IMR-90 (cell line): ENCODE results near the gene GAPVD1. TPM values are rescaled to one million over a fixed set of nuclear protein-coding genes. Genes with fewer than 3 reads are reported as not detected.
"Not testable (repeated sequence)": the region's sequence is repeated elsewhere in the genome, so short reads cannot be mapped to it uniquely, and the experiment has no call there.

Experiments
- ATAC-seq: fragments of 200-7000 bp; cut with Tn5 transposase; 2 replicates; pipeline ENCODE4 v1.9.1; 2020; ENCODE audit warnings: low read depth, mild to moderate bottlenecking, moderate library complexity
- BruUV-seq: library from RNA; stranded (reverse); fragments of 400-500 nt; replicated peaks from 2 replicates; lab custom pipeline; 2021; lab: Mats Ljungman, UMichigan
- CTCF ChIA-PET: fragments of 300-600 bp; formaldehyde crosslinking; extraction: SDS; loops from one replicate; lab custom pipeline; 2021; ENCODE audit warnings: antibody characterized with exemption; lab: Yijun Ruan, JAX
- POLR2A ChIA-PET: fragments of 300-600 bp; sonication (Branson Sonifier 250); formaldehyde crosslinking; loops from one replicate; lab custom pipeline; 2022; ENCODE audit warnings: antibody characterized with exemption; ENCODE audit not compliant: unreplicated experiment; lab: Charles Lee
- DNase-seq: peaks from one replicate; pipeline ENCODE4 v3.0.0; 2013
- H2AFZ ChIP-seq: replicated peaks from 2 replicates; pipeline ENCODE3; 2013; ENCODE audit warnings: low read length, mild to moderate bottlenecking; ENCODE audit not compliant: poor library complexity
- H2AK5ac ChIP-seq: 2 replicates; pipeline ENCODE4 v1.6.1; 2013; ENCODE audit warnings: low read depth, low read length, inconsistent platforms
- H2AK9ac ChIP-seq: replicated peaks from 2 replicates; pipeline ENCODE3; 2013; ENCODE audit warnings: mild to moderate bottlenecking, low read depth, low read length, moderate library complexity; ENCODE audit not compliant: poor library complexity
- H2BK120ac ChIP-seq: 2 replicates; pipeline ENCODE4 v1.6.1; 2013; ENCODE audit warnings: low read depth, low read length, inconsistent platforms
- H2BK15ac ChIP-seq: 3 replicates; pipeline ENCODE4 v1.6.1; 2013; ENCODE audit warnings: low read depth, low read length, inconsistent platforms
- H2BK20ac ChIP-seq: 2 replicates; pipeline ENCODE4 v1.6.1; 2013; ENCODE audit warnings: low read depth, mild to moderate bottlenecking, inconsistent platforms, low read length, moderate library complexity
- H2BK5ac ChIP-seq: 2 replicates; pipeline ENCODE4 v1.6.1; 2013; ENCODE audit warnings: mild to moderate bottlenecking, low read depth, low read length, inconsistent platforms; ENCODE audit not compliant: poor library complexity, severe bottlenecking
- H3K14ac ChIP-seq: replicated peaks from 2 replicates; pipeline ENCODE4 v1.6.1; 2013; ENCODE audit warnings: low read depth, low read length, inconsistent platforms
- H3K18ac ChIP-seq: 2 replicates; pipeline ENCODE4 v1.6.1; 2013; ENCODE audit warnings: low read depth, low read length, control low read depth
- H3K23ac ChIP-seq: 2 replicates; pipeline ENCODE4 v1.6.1; 2013; ENCODE audit warnings: low read depth, low read length, inconsistent platforms
- H3K27ac ChIP-seq: 2 replicates; pipeline ENCODE4 v1.5.1; 2013; ENCODE audit warnings: mild to moderate bottlenecking, control low read depth, low read length; ENCODE audit not compliant: insufficient read depth
- H3K27me3 ChIP-seq: 2 replicates; pipeline ENCODE4 v1.6.1; 2013; ENCODE audit warnings: low read length; ENCODE audit not compliant: control insufficient read depth, insufficient read depth
- H3K36me3 ChIP-seq: 2 replicates; pipeline ENCODE4 v1.6.1; 2013; ENCODE audit warnings: low read length, mixed read lengths; ENCODE audit not compliant: control insufficient read depth, insufficient read depth
- H3K4ac ChIP-seq: 2 replicates; pipeline ENCODE4 v1.6.1; 2013; ENCODE audit warnings: low read depth, low read length, inconsistent platforms
- H3K4me1 ChIP-seq: 2 replicates; pipeline ENCODE4 v1.6.1; 2013; ENCODE audit warnings: low read length, mixed read lengths; ENCODE audit not compliant: control insufficient read depth, insufficient read depth
- H3K4me2 ChIP-seq: 2 replicates; pipeline ENCODE4 v1.6.1; 2013; ENCODE audit warnings: low read depth, mild to moderate bottlenecking, control low read depth, low read length, moderate library complexity
- H3K4me3 ChIP-seq: 2 replicates; pipeline ENCODE4 v1.5.1; 2013; ENCODE audit warnings: low read depth, mild to moderate bottlenecking, control low read depth, low read length, moderate library complexity; ENCODE audit not compliant: insufficient read depth
- H3K56ac ChIP-seq: 2 replicates; pipeline ENCODE4 v1.6.1; 2013; ENCODE audit warnings: low read length, inconsistent platforms; ENCODE audit not compliant: insufficient read depth; ENCODE audit errors: extremely low read depth
- H3K79me1 ChIP-seq, 2 experiments: 2 replicates each; pipeline ENCODE4 v1.6.1; 2013; ENCODE audit warnings: low read length in 2 of 2, inconsistent platforms in 1 of 2, low read depth in 1 of 2
- H3K9ac ChIP-seq: 2 replicates; pipeline ENCODE4 v1.6.1; 2013; ENCODE audit warnings: low read depth, low read length, control low read depth
- H3K9me1 ChIP-seq: 2 replicates; pipeline ENCODE4 v1.6.1; 2013; ENCODE audit warnings: low read length, inconsistent platforms; ENCODE audit not compliant: insufficient read depth
- H3K9me3 ChIP-seq: 2 replicates; pipeline ENCODE4 v1.6.1; 2013; ENCODE audit warnings: low read length; ENCODE audit not compliant: control insufficient read depth, insufficient read depth
- H4K20me1 ChIP-seq: 2 replicates; pipeline ENCODE4 v1.6.1; 2013; ENCODE audit warnings: low read length, inconsistent platforms; ENCODE audit not compliant: insufficient read depth
- H4K5ac ChIP-seq: 2 replicates; pipeline ENCODE4 v1.6.1; 2013; ENCODE audit warnings: mild to moderate bottlenecking, low read depth, low read length, control low read depth
- H4K8ac ChIP-seq, 2 experiments: 2 replicates each; pipeline ENCODE4 v1.6.1; 2013; ENCODE audit warnings: low read depth in 2 of 2, low read length in 2 of 2, control low read depth in 1 of 2, inconsistent platforms in 1 of 2
- H4K91ac ChIP-seq: 2 replicates; pipeline ENCODE4 v1.6.1; 2013; ENCODE audit warnings: low read depth, low read length, inconsistent platforms; ENCODE audit not compliant: insufficient read depth
- WGBS, 2 experiments: methylation state at CpG; one replicate each; pipeline versions ENCODE4 v1.1.5 to v1.1.7; 2013; ENCODE audit warnings: missing lambda C conversion rate in 2 of 2; ENCODE audit not compliant: insufficient read length in 1 of 2; ENCODE audit errors: extremely low coverage in 2 of 2; 5-methylcytosine and 5-hydroxymethylcytosine counted together
- dilution Hi-C: fragments of 300-500 bp; cut with HindIII; formaldehyde crosslinking; loops from one replicate; pipeline ENCODE4 v1.14.3; 2018; ENCODE audit warnings: low sequenced_read_pairs; ENCODE audit not compliant: unreplicated experiment
- in situ Hi-C: fragments of 300-500 bp; cut with MboI; formaldehyde crosslinking; loops from 3 replicates; pipeline ENCODE4 v1.14.3; 2019; ENCODE audit warnings: low sequenced_read_pairs, inconsistent platforms, mixed read lengths
- intact Hi-C: fragments of 100-400 bp; cut with micrococcal nuclease; formaldehyde crosslinking; loops from 2 replicates; pipeline ENCODE4 v1.10.0; 2022
- polyA plus RNA-seq, 3 experiments: library from polyadenylated mRNA; depleted of rRNA; stranded (reverse); fragments of >200 nt; gene quantifications; 2 replicates each; pipeline ENCODE4 v1.2.3, GENCODE V29; 2012; ENCODE audit warnings: low replicate concordance in 1 of 3
- total RNA-seq: library from RNA; depleted of rRNA; stranded (reverse); fragments of >200 nt; gene quantifications from 2 replicates; pipeline ENCODE4 v1.2.3, GENCODE V29; 2012
- TF ChIP-seq, protein P1 (sequence below): fragments of 150-350 bp; IDR thresholded peaks from 2 replicates; pipeline ENCODE4 v1.6.1; 2017; ENCODE audit warnings: mild to moderate bottlenecking, antibody characterized with exemption, low read length, low read depth

GAPVD1 gene
- total and polyA plus RNA-seq, 2 of the 4 experiments (the other 2 are of a cell fraction), result 13.8 to 50.9 TPM

DNA sequence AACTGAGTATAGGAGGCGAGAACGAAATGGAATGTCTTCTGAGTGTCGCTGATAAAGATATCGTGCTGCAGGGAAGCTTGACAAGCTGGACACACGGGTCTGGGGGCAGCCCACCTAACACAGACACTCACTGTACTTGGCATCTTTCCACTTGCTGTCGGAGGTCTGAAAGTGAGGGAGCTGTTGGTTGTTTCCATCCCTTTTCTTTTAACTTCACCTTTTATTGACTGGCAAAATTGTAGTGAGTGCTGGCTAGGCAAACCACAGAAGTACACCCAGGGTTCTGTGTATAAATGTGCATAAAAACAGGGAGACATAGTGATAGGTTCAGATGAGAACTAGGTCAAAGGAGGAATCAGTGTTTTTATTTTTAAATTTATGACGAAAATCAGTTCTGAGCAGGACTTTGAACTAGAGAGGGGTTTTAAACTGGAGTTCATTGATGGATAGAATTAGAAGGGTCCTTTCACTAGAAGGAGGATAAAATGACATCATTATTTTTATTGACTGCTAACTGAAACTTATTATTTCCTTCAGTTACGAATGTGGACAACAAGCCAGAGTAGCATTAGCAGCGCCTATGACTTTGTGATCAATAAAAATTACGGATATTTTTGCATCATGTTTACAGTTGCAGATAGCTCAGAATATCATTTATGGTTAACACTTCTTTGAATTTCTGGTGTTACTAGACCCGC is 817 bp downstream of the GAPVD1 start (continued):
- TF ChIP-seq, protein P1, sequence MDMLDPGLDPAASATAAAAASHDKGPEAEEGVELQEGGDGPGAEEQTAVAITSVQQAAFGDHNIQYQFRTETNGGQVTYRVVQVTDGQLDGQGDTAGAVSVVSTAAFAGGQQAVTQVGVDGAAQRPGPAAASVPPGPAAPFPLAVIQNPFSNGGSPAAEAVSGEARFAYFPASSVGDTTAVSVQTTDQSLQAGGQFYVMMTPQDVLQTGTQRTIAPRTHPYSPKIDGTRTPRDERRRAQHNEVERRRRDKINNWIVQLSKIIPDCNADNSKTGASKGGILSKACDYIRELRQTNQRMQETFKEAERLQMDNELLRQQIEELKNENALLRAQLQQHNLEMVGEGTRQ, result no peak

DNA sequence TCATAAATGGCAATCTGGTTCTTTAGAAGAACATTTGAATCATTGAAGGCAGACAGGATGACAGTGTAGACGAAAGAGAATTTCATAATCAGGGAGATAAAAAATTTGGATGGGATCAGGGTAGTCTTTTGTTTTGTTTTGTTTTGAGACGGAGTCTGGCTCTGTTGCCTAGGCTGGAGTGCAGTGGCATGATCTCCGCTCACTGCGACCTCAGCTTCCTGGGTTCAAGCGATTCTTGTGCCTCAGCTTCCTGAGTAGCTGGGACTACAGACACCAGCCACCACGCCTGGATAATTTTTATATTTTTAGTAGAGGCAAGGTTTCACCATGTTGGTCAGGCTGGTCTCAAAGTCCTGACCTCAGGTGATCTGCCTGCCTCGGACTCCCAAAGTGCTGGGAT is 2.4 kb downstream of the GAPVD1 start:
- intact Hi-C loops, result loop anchor here (5.0 kb wide), 1 partner anchor 78 kb away; no protein-coding TSS in a partner anchor
- H3K4me2 ChIP-seq, H2AK9ac ChIP-seq, H4K91ac ChIP-seq, H3K9ac ChIP-seq, H3K18ac ChIP-seq, H3K23ac ChIP-seq, H3K14ac ChIP-seq, H3K4me3 ChIP-seq, H3K9me3 ChIP-seq, H3K27ac ChIP-seq, H2AK5ac ChIP-seq, H3K56ac ChIP-seq, H2BK120ac ChIP-seq, H3K9me1 ChIP-seq, H2AFZ ChIP-seq, ATAC-seq, H2BK15ac ChIP-seq, in situ Hi-C loops, DNase-seq, dilution Hi-C loops, H4K8ac ChIP-seq, BruUV-seq, H3K4me1 ChIP-seq, H2BK5ac ChIP-seq, H3K36me3 ChIP-seq, H2BK20ac ChIP-seq, H3K27me3 ChIP-seq, H4K5ac ChIP-seq, H3K4ac ChIP-seq: not testable (repeated sequence)
- ChIA-PET CTCF (interaction anchor here (0.6 kb wide), 1 partner anchor 625 kb away, joined by 3 read pairs; no protein-coding TSS in a partner anchor), POLR2A (interaction anchor here (0.7 kb wide), 1 partner anchor 9 kb away, joined by 4 read pairs; no protein-coding TSS in a partner anchor)
- peaks cover 33% of the 10 kb centered on the region for H4K20me1 ChIP-seq
- H3K79me1 ChIP-seq, result peaks cover 0 to 42% of the 10 kb centered on the region in 2 experiments; a peak in 3 of 4 replicates
- 100% methylated on average over 4 of the region's 7 CpGs; no CpG with 5 or more reads in 1 of the 2 experiments for WGBS, 2 experiments
